Hematopoietic multipotent progenitor cell (in vitro differentiated cells): Measurements from ENCODE around the gene SPCS3. TPM values are rescaled to one million over a fixed set of nuclear protein-coding genes. Genes with fewer than 3 reads are reported as not detected.
"Not testable (repeated sequence)": the region's sequence is repeated elsewhere in the genome, so short reads cannot be mapped to it uniquely, and the experiment has no call there.

Experiments
- DNase-seq, 3 donors: peaks; one replicate each; pipeline ENCODE4 v3.0.0-alpha.2; 2011 to 2015; ENCODE audit warnings: low read depth in 2 of 3, low spot score in 2 of 3
- total RNA-seq: library from RNA; depleted of rRNA; stranded (reverse); fragments of >200 nt; gene quantifications from one replicate; pipeline ENCODE4 v1.2.3, GENCODE V29; 2012

SPCS3 gene
- total RNA-seq, 1 donor: 55.7 TPM

- peak in 2 of 3 donors; percentile 43 to 75 for DNase-seq
Measured at GRCh38 chr4:176340871-176341685, 21.3 kb downstream of the SPCS3 start.

- no peak for DNase-seq
Measured at GRCh38 chr4:176342384-176342783, 22.6 kb downstream of the SPCS3 start.

- no peak for DNase-seq
Measured at GRCh38 chr4:176343286-176343685, 23.5 kb downstream of the SPCS3 start.

- not testable (repeated sequence) for DNase-seq
Measured at GRCh38 chr4:176345346-176345745, 25.6 kb downstream of the SPCS3 start.

- DNase-seq: not testable (repeated sequence)
Measured at GRCh38 chr4:176346836-176347235, 27.1 kb downstream of the SPCS3 start.

GRCh38 chr4:176350671-176351070 is 30.9 kb downstream of the SPCS3 start:
- DNase-seq: no peak

- no peak for DNase-seq
Measured at GRCh38 chr4:176354884-176355283, 35.1 kb downstream of the SPCS3 start.

GRCh38 chr4:176357359-176358082 is 37.8 kb downstream of the SPCS3 start:
- DNase-seq: no peak

- DNase-seq: no peak
Measured at GRCh38 chr4:176358083-176358469, 38.3 kb downstream of the SPCS3 start.

- DNase-seq: no peak
Measured at GRCh38 chr4:176359590-176359989, 39.8 kb downstream of the SPCS3 start.

- no peak for DNase-seq
Measured at GRCh38 chr4:176360446-176360845, 40.7 kb downstream of the SPCS3 start.

GRCh38 chr4:176363072-176363471 is 43.3 kb downstream of the SPCS3 start:
- no peak for DNase-seq

- DNase-seq: no peak
Measured at GRCh38 chr4:176367771-176368465, 48.2 kb downstream of the SPCS3 start.

- DNase-seq: peak in 1 of 3 donors; percentile 35
Measured at GRCh38 chr4:176376032-176376614, 56.4 kb downstream of the SPCS3 start.

GRCh38 chr4:176377780-176378179 is 58.0 kb downstream of the SPCS3 start:
- peak in 1 of 3 donors; percentile 14 for DNase-seq

GRCh38 chr4:176380352-176381157 is 60.8 kb downstream of the SPCS3 start:
- peak in 1 of 3 donors; percentile 1 for DNase-seq
